ENCODE measurements around the gene PAQR9. TPM values are rescaled to one million over a fixed set of nuclear protein-coding genes. Genes with fewer than 3 reads are reported as not detected.

PAQR9 gene
- polyA plus RNA-seq, 2 of the 4 experiments (the other 2 are of a cell fraction) = 3.0 to 3.1 TPM

DNA sequence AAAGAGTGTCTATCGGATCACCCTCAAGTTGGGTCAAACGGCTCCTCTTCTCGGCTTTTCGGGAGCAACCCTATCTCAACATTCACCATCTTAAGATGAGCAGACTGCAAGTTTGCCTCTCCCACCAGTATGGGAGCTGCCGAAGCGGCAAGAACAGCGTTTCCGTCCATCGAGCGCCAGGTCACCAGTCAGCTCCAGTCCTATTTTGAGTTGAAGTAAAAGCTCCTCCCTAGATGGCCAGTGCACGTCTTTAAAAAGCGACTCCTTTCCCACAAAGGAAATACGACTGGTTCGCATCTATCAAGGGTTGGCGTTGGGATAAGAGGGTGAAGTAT, 37.5 kb upstream of the PAQR9 start:
- no peak for DNase-seq (ENCODE audit: low read depth in 1 of 2, low spot score in 1 of 2)
- H3K9me3 ChIP-seq = no peaks in the 10 kb centered on the region
- POLR2A ChIA-PET = interaction anchor here (0.8 to 2.8 kb wide), 15 partner anchors 10 to 554 kb away, joined by 3 to 20 read pairs (median 5); partner anchors contain the start of genes ATR, PCOLCE2, PLS1 and XRN1
- FAIRE-seq = no peak
- peak overlapping the region; percentile 93 for H3K4me3 ChIP-seq
- peak; percentile 64 to 80; a peak in 4 of 6 replicates for ATAC-seq
- H3K27ac ChIP-seq = peak overlapping the region; percentile 91 to 96
- CTCF ChIA-PET = interaction anchor here (0.5 to 2.7 kb wide), 5 partner anchors 10 to 172 kb away, joined by 3 to 10 read pairs (median 6); no protein-coding TSS in a partner anchor
- TF ChIP-seq, protein P1, sequence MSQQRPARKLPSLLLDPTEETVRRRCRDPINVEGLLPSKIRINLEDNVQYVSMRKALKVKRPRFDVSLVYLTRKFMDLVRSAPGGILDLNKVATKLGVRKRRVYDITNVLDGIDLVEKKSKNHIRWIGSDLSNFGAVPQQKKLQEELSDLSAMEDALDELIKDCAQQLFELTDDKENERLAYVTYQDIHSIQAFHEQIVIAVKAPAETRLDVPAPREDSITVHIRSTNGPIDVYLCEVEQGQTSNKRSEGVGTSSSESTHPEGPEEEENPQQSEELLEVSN (IDR thresholded peaks at IDR 0.05; ENCODE audit: borderline replicate concordance, low read depth) = peak; percentile 39; the same call in 1 of the 2 replicates
- TF ChIP-seq, protein P2, sequence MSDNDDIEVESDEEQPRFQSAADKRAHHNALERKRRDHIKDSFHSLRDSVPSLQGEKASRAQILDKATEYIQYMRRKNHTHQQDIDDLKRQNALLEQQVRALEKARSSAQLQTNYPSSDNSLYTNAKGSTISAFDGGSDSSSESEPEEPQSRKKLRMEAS (IDR thresholded peaks at IDR 0.05) = no peak
- H3K4me1 ChIP-seq = peaks cover 44% of the 10 kb centered on the region
- WGBS (ENCODE audit: missing lambda C conversion rate) = 3% methylated on average over 15 of the region's 15 CpGs
- H3K4me2 ChIP-seq = peak overlapping the region; percentile 81

DNA sequence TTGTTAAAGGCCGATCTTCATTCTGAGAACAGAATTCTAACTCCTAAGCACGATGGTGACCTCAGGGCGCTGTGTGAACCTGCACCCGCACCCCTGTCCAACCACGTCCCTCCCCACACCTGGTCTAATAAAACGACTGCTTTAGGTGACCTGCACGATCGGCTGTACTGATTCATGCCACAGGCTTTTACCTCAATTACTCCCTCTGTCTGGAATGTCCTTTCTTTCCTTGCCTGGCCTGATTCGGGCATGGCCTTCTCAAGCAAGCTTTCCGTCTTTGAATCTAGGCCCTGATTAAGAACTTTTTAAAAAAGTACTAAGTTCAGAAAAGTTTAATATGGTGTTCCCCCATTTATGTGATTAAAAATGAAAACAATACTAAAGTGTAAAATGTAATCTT, 37.1 kb upstream of the PAQR9 start:
- WGBS (ENCODE audit: missing lambda C conversion rate) = 16% methylated on average over 10 of the region's 10 CpGs
- no peak for ATAC-seq
- Histone ChIP-seq H3K4me3 (peak overlapping the region; percentile 93), H3K27ac (peak overlapping the region; percentile 91 to 96), H3K4me1 (peaks cover 42% of the 10 kb centered on the region), H3K9me3 (no peaks in the 10 kb centered on the region), H3K4me2 (peak overlapping the region; percentile 81)
- TF ChIP-seq CBX8 (IDR thresholded peaks at IDR 0.05) (no peak), KDM5A (IDR thresholded peaks at IDR 0.05) (no peak), MAFK (IDR thresholded peaks at IDR 0.05; ENCODE audit: partially characterized antibody) (no peak), HEYL (CRISPR knock-in tag; IDR thresholded peaks at IDR 0.05) (no peak), EHF (CRISPR knock-in tag; IDR thresholded peaks at IDR 0.05) (no peak), FOSB (CRISPR knock-in tag; IDR thresholded peaks at IDR 0.05) (no peak), MAZ (IDR thresholded peaks at IDR 0.05; ENCODE audit: borderline replicate concordance, low read depth, low read length) (no peak), PHF8 (IDR thresholded peaks at IDR 0.05; ENCODE audit: borderline replicate concordance, low read depth) (no peak), ZSCAN20 (CRISPR knock-in tag; IDR thresholded peaks at IDR 0.05) (no peak)
- TF ChIP-seq, protein P3, sequence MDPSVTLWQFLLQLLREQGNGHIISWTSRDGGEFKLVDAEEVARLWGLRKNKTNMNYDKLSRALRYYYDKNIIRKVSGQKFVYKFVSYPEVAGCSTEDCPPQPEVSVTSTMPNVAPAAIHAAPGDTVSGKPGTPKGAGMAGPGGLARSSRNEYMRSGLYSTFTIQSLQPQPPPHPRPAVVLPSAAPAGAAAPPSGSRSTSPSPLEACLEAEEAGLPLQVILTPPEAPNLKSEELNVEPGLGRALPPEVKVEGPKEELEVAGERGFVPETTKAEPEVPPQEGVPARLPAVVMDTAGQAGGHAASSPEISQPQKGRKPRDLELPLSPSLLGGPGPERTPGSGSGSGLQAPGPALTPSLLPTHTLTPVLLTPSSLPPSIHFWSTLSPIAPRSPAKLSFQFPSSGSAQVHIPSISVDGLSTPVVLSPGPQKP (IDR thresholded peaks at IDR 0.05; ENCODE audit: low read depth, low read length) = no peak
- TF ChIP-seq, protein P2 (IDR thresholded peaks at IDR 0.05) = no peak
- DNase-seq (ENCODE audit: low read depth in 1 of 2, low spot score in 1 of 2) = no peak
- CTCF ChIA-PET = interaction anchor here (1.9 to 2.7 kb wide), 4 partner anchors 9 to 171 kb away, joined by 4 to 10 read pairs (median 6); no protein-coding TSS in a partner anchor
- FAIRE-seq = no peak
- POLR2A ChIA-PET = interaction anchor here (0.8 to 2.8 kb wide), 15 partner anchors 10 to 553 kb away, joined by 3 to 20 read pairs (median 5); partner anchors contain the start of genes ATR, PCOLCE2, PLS1 and XRN1

DNA sequence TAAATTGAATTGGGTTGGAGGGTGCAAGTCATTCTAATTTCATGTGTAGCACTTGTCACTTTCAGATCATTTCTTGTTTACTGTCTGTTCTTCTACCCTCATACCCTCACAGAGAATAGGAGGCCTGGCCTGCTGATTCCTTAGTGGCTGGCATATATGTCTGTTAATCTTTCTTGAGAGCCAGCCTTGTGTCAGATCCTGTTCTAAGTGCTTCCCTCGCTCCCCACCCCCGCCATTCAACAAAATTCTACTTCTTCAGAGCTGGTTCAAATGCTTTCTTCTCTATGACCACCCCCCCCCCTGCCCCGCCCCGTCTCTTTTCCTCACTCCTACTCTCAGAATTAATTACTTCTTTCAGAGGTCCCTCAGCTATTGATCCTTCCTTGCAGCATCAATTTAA, 36.4 kb upstream of the PAQR9 start:
- peak overlapping the region; percentile 81 for H3K4me2 ChIP-seq
- POLR2A ChIA-PET = interaction anchor here (0.6 to 1.0 kb wide), 2 partner anchors 10 to 27 kb away, joined by 3 read pairs; no protein-coding TSS in a partner anchor
- DNase-seq (ENCODE audit: low read depth in 1 of 2, low spot score in 1 of 2) (no peak), ATAC-seq (no peak), FAIRE-seq (no peak)
- no peaks in the 10 kb centered on the region for H3K9me3 ChIP-seq
- H3K4me3 ChIP-seq = peak overlapping the region; percentile 93
- CTCF ChIA-PET = interaction anchor here (0.9 to 13.9 kb wide), 6 partner anchors 9 to 413 kb away, joined by 3 to 264 read pairs (median 4); no protein-coding TSS in a partner anchor
- H3K4me1 ChIP-seq = peaks cover 36% of the 10 kb centered on the region
- H3K27ac ChIP-seq = peak overlapping the region in 1 of 2 experiments; percentile 96; a peak in 5 of 6 replicates
- 73% methylated on average over 4 of the region's 4 CpGs for WGBS (ENCODE audit: missing lambda C conversion rate)
- TF ChIP-seq, protein P4, sequence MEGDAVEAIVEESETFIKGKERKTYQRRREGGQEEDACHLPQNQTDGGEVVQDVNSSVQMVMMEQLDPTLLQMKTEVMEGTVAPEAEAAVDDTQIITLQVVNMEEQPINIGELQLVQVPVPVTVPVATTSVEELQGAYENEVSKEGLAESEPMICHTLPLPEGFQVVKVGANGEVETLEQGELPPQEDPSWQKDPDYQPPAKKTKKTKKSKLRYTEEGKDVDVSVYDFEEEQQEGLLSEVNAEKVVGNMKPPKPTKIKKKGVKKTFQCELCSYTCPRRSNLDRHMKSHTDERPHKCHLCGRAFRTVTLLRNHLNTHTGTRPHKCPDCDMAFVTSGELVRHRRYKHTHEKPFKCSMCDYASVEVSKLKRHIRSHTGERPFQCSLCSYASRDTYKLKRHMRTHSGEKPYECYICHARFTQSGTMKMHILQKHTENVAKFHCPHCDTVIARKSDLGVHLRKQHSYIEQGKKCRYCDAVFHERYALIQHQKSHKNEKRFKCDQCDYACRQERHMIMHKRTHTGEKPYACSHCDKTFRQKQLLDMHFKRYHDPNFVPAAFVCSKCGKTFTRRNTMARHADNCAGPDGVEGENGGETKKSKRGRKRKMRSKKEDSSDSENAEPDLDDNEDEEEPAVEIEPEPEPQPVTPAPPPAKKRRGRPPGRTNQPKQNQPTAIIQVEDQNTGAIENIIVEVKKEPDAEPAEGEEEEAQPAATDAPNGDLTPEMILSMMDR (IDR thresholded peaks at IDR 0.05) = no peak
- TF ChIP-seq RNF2 (IDR thresholded peaks at IDR 0.05; ENCODE audit: borderline replicate concordance, low read depth) = no peak
- TF ChIP-seq, protein P5, sequence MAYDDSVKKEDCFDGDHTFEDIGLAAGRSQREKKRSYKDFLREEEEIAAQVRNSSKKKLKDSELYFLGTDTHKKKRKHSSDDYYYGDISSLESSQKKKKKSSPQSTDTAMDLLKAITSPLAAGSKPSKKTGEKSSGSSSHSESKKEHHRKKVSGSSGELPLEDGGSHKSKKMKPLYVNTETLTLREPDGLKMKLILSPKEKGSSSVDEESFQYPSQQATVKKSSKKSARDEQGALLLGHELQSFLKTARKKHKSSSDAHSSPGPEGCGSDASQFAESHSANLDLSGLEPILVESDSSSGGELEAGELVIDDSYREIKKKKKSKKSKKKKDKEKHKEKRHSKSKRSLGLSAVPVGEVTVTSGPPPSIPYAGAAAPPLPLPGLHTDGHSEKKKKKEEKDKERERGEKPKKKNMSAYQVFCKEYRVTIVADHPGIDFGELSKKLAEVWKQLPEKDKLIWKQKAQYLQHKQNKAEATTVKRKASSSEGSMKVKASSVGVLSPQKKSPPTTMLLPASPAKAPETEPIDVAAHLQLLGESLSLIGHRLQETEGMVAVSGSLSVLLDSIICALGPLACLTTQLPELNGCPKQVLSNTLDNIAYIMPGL (CRISPR knock-in tag; IDR thresholded peaks at IDR 0.05; ENCODE audit: borderline replicate concordance) = no peak
- TF ChIP-seq RCOR1 (IDR thresholded peaks at IDR 0.05; ENCODE audit: low read depth, low read length) = no peak
- TF ChIP-seq RFX5 (IDR thresholded peaks at IDR 0.05) = no peak
- TF ChIP-seq, protein P6, sequence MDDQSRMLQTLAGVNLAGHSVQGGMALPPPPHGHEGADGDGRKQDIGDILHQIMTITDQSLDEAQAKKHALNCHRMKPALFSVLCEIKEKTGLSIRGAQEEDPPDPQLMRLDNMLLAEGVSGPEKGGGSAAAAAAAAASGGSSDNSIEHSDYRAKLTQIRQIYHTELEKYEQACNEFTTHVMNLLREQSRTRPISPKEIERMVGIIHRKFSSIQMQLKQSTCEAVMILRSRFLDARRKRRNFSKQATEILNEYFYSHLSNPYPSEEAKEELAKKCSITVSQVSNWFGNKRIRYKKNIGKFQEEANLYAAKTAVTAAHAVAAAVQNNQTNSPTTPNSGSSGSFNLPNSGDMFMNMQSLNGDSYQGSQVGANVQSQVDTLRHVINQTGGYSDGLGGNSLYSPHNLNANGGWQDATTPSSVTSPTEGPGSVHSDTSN (IDR thresholded peaks at IDR 0.05) = no peak
- TF ChIP-seq CBX2 (IDR thresholded peaks at IDR 0.05; ENCODE audit: borderline replicate concordance, low read depth) = no peak
- TF ChIP-seq CHD2 (IDR thresholded peaks at IDR 0.05; ENCODE audit: low read length, partially characterized antibody) = no peak
- TF ChIP-seq HDAC2 (IDR thresholded peaks at IDR 0.05) = no peak
- no peak for TF ChIP-seq JUN (IDR thresholded peaks at IDR 0.05)
- no peak for TF ChIP-seq POLR2AphosphoS2 (conservative IDR thresholded peaks at IDR 0.05; ENCODE audit: low read length)
- TF ChIP-seq MAZ (IDR thresholded peaks at IDR 0.05; ENCODE audit: borderline replicate concordance, low read depth, low read length) = no peak
- no peak for TF ChIP-seq HEYL (CRISPR knock-in tag; IDR thresholded peaks at IDR 0.05)
- TF ChIP-seq CEBPB (IDR thresholded peaks at IDR 0.05) = no peak
- TF ChIP-seq BHLHE40 (IDR thresholded peaks at IDR 0.05; ENCODE audit: low read depth, low read length) = no peak
- no peak for TF ChIP-seq KDM1A (IDR thresholded peaks at IDR 0.05; ENCODE audit: low read depth)
- TF ChIP-seq, protein P2 (IDR thresholded peaks at IDR 0.05) = no peak
